Uterus (tissue), 4 donors: ENCODE data around the gene PXK. TPM values are rescaled to one million over a fixed set of nuclear protein-coding genes. Genes with fewer than 3 reads are reported as not detected.

Source experiments
- DNase-seq, 2 donors: peaks; one replicate each; pipeline ENCODE4 v3.0.0-alpha.2; 2019 to 2020
- H3K27ac ChIP-seq, 2 donors: fragments of 200-600 bp; sonication (generic); 1 replicate in 1 of 2; 2 replicates in 1 of 2; pipeline ENCODE4 v1.5.1; 2016 to 2018
- H3K27me3 ChIP-seq, 2 donors: fragments of 200-600 bp; sonication (generic); one replicate each; pipeline ENCODE4 v1.5.1; 2018 to 2019; ENCODE audit warnings: control low read depth in 1 of 2
- H3K36me3 ChIP-seq, 2 donors: fragments of 200-600 bp; sonication (generic); one replicate each; pipeline ENCODE4 v1.5.1; 2019; ENCODE audit warnings: control low read depth in 1 of 2
- H3K4me1 ChIP-seq, 2 donors: fragments of 200-600 bp; sonication (generic); one replicate each; pipeline ENCODE4 v1.5.1; 2018 to 2019; ENCODE audit warnings: control low read depth in 1 of 2
- H3K4me3 ChIP-seq, 2 donors: fragments of 200-600 bp; sonication (generic); 1 replicate in 1 of 2; 2 replicates in 1 of 2; pipeline ENCODE4 v1.5.1; 2018 to 2019; ENCODE audit warnings: mild to moderate bottlenecking in 1 of 2
- H3K9me3 ChIP-seq, 2 donors: fragments of 200-600 bp; sonication (generic); one replicate each; pipeline ENCODE4 v1.5.1; 2019; ENCODE audit warnings: control low read depth in 1 of 2
- POLR2A ChIP-seq, 2 donors: fragments of 450-650 bp; IDR thresholded peaks; one replicate each; pipeline ENCODE4 v1.6.1; 2016; ENCODE audit warnings: antibody characterized with exemption in 2 of 2, mild to moderate bottlenecking in 1 of 2, moderate library complexity in 1 of 2
- intact Hi-C: fragments of 100-400 bp; cut with DNase I; formaldehyde crosslinking; loops from one replicate; pipeline ENCODE4 v1.15.1; 2023; ENCODE audit warnings: low total_unique reads
- total RNA-seq, 4 donors: library from RNA; depleted of rRNA in 3 of 4; stranded (reverse); fragments of >200 nt in 3 of 4; gene quantifications; one replicate each; pipeline versions ENCODE4 v1.1.0 to v1.2.4, GENCODE V29; 2014 to 2023
- TF ChIP-seq, protein P1 (sequence below), 4 experiments: fragments of 200-600 bp in 2 of 4; fragments of 450-650 bp in 2 of 4; sonication (generic) in 2 of 4; IDR thresholded peaks; one replicate each; pipeline ENCODE4 v1.5.1; 2016 to 2019; ENCODE audit warnings: antibody characterized with exemption in 4 of 4, mild to moderate bottlenecking in 2 of 4, moderate library complexity in 1 of 4
- donor health status: DM: yes; HTN: yes; CAD: no.

PXK gene
- total RNA-seq, 4 donors from 2014 or later: 15.1 to 50.5 (median 41.1) TPM

GRCh38 chr3:58291671-58292338, 40.9 kb upstream of the PXK start:
- no peaks in the 10 kb centered on the region for H3K4me1 ChIP-seq
- no peak overlapping the region for H3K4me3 ChIP-seq
- no peaks in the 10 kb centered on the region for H3K27me3 ChIP-seq
- no peak for TF ChIP-seq POLR2A (IDR thresholded peaks at IDR 0.05)
- TF ChIP-seq, protein P1, sequence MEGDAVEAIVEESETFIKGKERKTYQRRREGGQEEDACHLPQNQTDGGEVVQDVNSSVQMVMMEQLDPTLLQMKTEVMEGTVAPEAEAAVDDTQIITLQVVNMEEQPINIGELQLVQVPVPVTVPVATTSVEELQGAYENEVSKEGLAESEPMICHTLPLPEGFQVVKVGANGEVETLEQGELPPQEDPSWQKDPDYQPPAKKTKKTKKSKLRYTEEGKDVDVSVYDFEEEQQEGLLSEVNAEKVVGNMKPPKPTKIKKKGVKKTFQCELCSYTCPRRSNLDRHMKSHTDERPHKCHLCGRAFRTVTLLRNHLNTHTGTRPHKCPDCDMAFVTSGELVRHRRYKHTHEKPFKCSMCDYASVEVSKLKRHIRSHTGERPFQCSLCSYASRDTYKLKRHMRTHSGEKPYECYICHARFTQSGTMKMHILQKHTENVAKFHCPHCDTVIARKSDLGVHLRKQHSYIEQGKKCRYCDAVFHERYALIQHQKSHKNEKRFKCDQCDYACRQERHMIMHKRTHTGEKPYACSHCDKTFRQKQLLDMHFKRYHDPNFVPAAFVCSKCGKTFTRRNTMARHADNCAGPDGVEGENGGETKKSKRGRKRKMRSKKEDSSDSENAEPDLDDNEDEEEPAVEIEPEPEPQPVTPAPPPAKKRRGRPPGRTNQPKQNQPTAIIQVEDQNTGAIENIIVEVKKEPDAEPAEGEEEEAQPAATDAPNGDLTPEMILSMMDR (IDR thresholded peaks at IDR 0.05): no peak
- H3K9me3 ChIP-seq: no peaks in the 10 kb centered on the region
- intact Hi-C loops: no loop called here
- H3K27ac ChIP-seq: no peak overlapping the region
- H3K36me3 ChIP-seq: no peaks in the 10 kb centered on the region
- no peak for DNase-seq

DNA sequence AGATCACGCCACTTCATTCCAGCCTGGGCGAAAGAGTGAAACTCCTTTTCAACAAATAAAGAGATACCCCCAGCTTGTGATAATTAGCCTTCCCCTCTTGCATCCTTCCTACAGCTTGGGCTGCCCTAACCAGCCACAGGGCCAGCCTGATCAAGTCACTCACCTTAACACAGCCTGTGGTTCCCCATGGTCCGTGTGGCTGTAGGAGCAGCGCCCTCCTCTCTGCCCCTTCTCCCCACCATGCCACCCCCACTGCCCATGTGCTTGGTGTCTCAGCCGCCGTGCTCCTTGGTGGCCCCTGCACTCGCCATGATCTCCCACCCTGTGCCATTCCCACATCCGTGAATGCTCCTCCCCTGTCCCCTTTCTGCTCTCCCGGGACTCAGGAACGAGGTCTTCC, 39.8 kb upstream of the PXK start:
- H3K4me3 ChIP-seq: no peak overlapping the region
- H3K9me3 ChIP-seq: no peaks in the 10 kb centered on the region
- no peaks in the 10 kb centered on the region for H3K27me3 ChIP-seq
- no peak overlapping the region for H3K27ac ChIP-seq
- intact Hi-C loops: no loop called here
- no peaks in the 10 kb centered on the region for H3K36me3 ChIP-seq
- no peak for TF ChIP-seq POLR2A (IDR thresholded peaks at IDR 0.05)
- TF ChIP-seq, protein P1 (IDR thresholded peaks at IDR 0.05): no peak
- no peak for DNase-seq
- H3K4me1 ChIP-seq: no peaks in the 10 kb centered on the region

DNA sequence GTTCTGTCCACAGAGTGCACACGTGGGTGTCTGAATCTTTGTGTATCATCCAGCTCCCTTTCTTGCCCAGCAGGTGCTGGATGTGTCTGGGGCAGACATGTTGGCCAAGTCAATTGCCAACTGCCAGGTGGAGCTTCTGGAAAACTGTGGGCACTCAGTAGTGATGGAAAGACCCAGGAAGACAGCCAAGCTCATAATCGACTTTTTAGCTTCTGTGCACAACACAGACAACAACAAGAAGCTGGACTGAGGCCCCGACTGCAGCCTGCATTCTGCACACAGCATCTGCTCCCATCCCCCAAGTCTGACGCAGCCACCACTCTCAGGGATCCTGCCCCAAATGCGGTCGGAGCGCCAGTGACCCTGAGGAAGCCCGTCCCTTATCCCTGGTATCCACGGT, 39.2 kb upstream of the PXK start:
- H3K27ac ChIP-seq: no peak overlapping the region
- no peaks in the 10 kb centered on the region for H3K27me3 ChIP-seq
- no peaks in the 10 kb centered on the region for H3K36me3 ChIP-seq
- intact Hi-C loops: no loop called here
- no peaks in the 10 kb centered on the region for H3K4me1 ChIP-seq
- no peak for DNase-seq
- H3K9me3 ChIP-seq: no peaks in the 10 kb centered on the region
- TF ChIP-seq POLR2A (IDR thresholded peaks at IDR 0.05): no peak
- TF ChIP-seq, protein P1 (IDR thresholded peaks at IDR 0.05): no peak
- no peak overlapping the region for H3K4me3 ChIP-seq

- intact Hi-C loops: no loop called here
These were observed 36.4 kb upstream of the PXK start for GRCh38 chr3:58296269-58296668.

DNA sequence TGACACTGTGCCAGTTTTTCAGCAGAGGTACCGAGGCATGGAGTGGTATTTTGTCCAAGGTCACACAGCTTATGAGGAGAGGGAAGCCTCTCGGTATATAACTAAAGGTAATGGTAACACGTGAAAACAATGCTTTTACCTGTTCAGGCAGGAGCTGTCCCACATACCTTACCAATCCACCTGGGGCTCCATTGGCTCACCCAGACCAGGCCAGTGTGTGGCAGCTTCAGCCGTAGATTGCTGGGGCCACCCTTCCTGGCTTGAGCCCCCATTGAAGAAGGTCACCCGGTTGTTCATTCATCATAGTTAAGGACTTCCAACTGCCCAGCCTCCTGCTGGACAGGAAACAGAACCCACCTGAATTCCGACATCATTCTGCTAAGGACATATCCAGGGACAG, 35.8 kb upstream of the PXK start:
- Histone ChIP-seq H3K36me3 (no peaks in the 10 kb centered on the region), H3K27ac (no peak overlapping the region), H3K4me3 (no peak overlapping the region), H3K9me3 (no peaks in the 10 kb centered on the region), H3K27me3 (no peaks in the 10 kb centered on the region), H3K4me1 (no peaks in the 10 kb centered on the region)
- intact Hi-C loops: no loop called here
- no peak for DNase-seq
- TF ChIP-seq, protein P1 (IDR thresholded peaks at IDR 0.05): no peak
- TF ChIP-seq POLR2A (IDR thresholded peaks at IDR 0.05): no peak

More at GRCh38 chr3:58296269-58296668, 36.4 kb upstream of the PXK start:
- H3K36me3 ChIP-seq: no peaks in the 10 kb centered on the region
- no peak for DNase-seq
- no peak for TF ChIP-seq POLR2A (IDR thresholded peaks at IDR 0.05)
- TF ChIP-seq, protein P1 (IDR thresholded peaks at IDR 0.05): no peak
- H3K9me3 ChIP-seq: no peaks in the 10 kb centered on the region
- no peak overlapping the region for H3K4me3 ChIP-seq
- H3K27ac ChIP-seq: no peak overlapping the region
- H3K27me3 ChIP-seq: no peaks in the 10 kb centered on the region
- H3K4me1 ChIP-seq: no peaks in the 10 kb centered on the region
